Progenitor cell of endocrine pancreas (in vitro differentiated cells): Measurements from ENCODE around the gene RBMX2. TPM values are rescaled to one million over a fixed set of nuclear protein-coding genes. Genes with fewer than 3 reads are reported as not detected.

Experiments used
- DNase-seq: peaks from one replicate; pipeline ENCODE4 v3.0.0; 2021; ENCODE audit warnings: low spot score; ENCODE audit not compliant: unreplicated experiment
- H3K27ac Mint-ChIP-seq: 2 replicates; pipeline ENCODE4 v1.8.0; 2021; ENCODE audit warnings: mild to moderate bottlenecking, moderate library complexity, mixed read lengths
- H3K27me3 Mint-ChIP-seq: 2 replicates; pipeline ENCODE4 v1.8.0; 2021; ENCODE audit warnings: mixed read lengths
- H3K36me3 Mint-ChIP-seq: 2 replicates; pipeline ENCODE4 v1.8.0; 2022; ENCODE audit warnings: mixed read lengths; ENCODE audit not compliant: insufficient read depth
- H3K4me1 Mint-ChIP-seq: 2 replicates; pipeline ENCODE4 v1.8.0; 2021; ENCODE audit warnings: low read depth, mixed read lengths
- H3K4me3 Mint-ChIP-seq: 2 replicates; pipeline ENCODE4 v1.8.0; 2021; ENCODE audit warnings: low read depth, mild to moderate bottlenecking, moderate library complexity, mixed read lengths
- H3K9me3 Mint-ChIP-seq: 2 replicates; pipeline ENCODE4 v1.8.0; 2021; ENCODE audit warnings: low read depth, mixed read lengths
- total RNA-seq: library from RNA; stranded (reverse); gene quantifications from 2 replicates; pipeline ENCODE4 v1.2.1, GENCODE V29; 2021
- TF ChIP-seq, protein P1 (sequence below): fragments of 200-600 bp; sonication (generic); IDR thresholded peaks from one replicate; pipeline ENCODE4 v1.5.0; 2021; ENCODE audit warnings: antibody characterized with exemption, mild to moderate bottlenecking; ENCODE audit not compliant: unreplicated experiment

RBMX2 gene
- total RNA-seq, 1 donor from 2014 or later, result 29.7 TPM

- Mint-ChIP-seq H3K9me3 (peaks cover 17% of the 10 kb centered on the region), H3K27ac (no peak overlapping the region), H3K27me3 (no peaks in the 10 kb centered on the region), H3K4me3 (no peak overlapping the region), H3K36me3 (peaks cover 14% of the 10 kb centered on the region), H3K4me1 (peaks cover 2% of the 10 kb centered on the region)
- DNase-seq, result no peak
- TF ChIP-seq, protein P1, sequence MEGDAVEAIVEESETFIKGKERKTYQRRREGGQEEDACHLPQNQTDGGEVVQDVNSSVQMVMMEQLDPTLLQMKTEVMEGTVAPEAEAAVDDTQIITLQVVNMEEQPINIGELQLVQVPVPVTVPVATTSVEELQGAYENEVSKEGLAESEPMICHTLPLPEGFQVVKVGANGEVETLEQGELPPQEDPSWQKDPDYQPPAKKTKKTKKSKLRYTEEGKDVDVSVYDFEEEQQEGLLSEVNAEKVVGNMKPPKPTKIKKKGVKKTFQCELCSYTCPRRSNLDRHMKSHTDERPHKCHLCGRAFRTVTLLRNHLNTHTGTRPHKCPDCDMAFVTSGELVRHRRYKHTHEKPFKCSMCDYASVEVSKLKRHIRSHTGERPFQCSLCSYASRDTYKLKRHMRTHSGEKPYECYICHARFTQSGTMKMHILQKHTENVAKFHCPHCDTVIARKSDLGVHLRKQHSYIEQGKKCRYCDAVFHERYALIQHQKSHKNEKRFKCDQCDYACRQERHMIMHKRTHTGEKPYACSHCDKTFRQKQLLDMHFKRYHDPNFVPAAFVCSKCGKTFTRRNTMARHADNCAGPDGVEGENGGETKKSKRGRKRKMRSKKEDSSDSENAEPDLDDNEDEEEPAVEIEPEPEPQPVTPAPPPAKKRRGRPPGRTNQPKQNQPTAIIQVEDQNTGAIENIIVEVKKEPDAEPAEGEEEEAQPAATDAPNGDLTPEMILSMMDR, result no peak
Observed at GRCh38 chrX:130414800-130415199, 13.0 kb downstream of the RBMX2 start.

DNA sequence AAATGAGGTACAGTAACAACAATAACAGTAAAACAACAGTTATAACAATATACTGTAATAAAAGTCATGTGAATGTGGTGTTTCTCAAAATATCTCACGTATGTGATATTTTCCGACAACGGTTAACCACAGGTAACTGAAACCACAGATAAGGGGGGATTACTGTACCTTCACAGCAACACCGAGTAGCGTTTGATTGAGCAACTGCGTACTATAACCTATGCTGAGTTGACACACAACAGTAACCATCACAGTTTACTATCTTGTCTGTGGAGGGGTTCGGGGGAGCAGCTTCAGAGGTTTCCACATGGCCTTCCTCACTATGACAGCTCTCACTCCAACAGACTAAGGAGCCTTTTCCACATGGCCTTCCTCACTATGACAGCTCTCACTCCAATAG lies 13.4 kb downstream of the RBMX2 start:
- H3K9me3 Mint-ChIP-seq, result peaks cover 18% of the 10 kb centered on the region
- no peaks in the 10 kb centered on the region for H3K27me3 Mint-ChIP-seq
- H3K4me3 Mint-ChIP-seq, result no peak overlapping the region
- no peak overlapping the region for H3K27ac Mint-ChIP-seq
- peaks cover 3% of the 10 kb centered on the region for H3K4me1 Mint-ChIP-seq
- peaks cover 11% of the 10 kb centered on the region for H3K36me3 Mint-ChIP-seq
- no peak for DNase-seq
- TF ChIP-seq, protein P1, result no peak

DNA sequence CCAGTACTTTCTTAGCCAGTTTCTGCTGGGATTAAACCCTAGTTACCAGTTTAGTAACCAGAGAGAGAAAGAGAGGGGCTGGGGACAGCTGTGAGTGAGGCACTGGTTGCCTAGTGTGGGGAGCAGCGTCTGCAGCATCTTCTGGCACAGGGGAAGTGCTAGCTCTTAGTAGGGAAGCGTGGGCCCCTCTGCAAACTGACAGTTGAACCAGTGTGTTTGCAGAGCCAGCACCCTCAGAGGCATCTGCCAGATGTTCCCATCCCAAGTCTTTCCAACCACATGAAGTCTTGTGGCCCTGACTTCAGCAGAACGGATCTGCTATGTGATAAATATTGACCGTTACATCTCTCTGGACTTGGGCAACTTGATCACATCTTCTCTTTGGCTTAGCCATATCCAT lies 15.0 kb downstream of the RBMX2 start:
- TF ChIP-seq, protein P1, result no peak
- H3K27me3 Mint-ChIP-seq, result no peaks in the 10 kb centered on the region
- H3K9me3 Mint-ChIP-seq, result peaks cover 13% of the 10 kb centered on the region
- no peak overlapping the region for H3K27ac Mint-ChIP-seq
- H3K36me3 Mint-ChIP-seq, result peaks cover 8% of the 10 kb centered on the region
- H3K4me3 Mint-ChIP-seq, result no peak overlapping the region
- no peak for DNase-seq
- H3K4me1 Mint-ChIP-seq, result peaks cover 3% of the 10 kb centered on the region

DNA sequence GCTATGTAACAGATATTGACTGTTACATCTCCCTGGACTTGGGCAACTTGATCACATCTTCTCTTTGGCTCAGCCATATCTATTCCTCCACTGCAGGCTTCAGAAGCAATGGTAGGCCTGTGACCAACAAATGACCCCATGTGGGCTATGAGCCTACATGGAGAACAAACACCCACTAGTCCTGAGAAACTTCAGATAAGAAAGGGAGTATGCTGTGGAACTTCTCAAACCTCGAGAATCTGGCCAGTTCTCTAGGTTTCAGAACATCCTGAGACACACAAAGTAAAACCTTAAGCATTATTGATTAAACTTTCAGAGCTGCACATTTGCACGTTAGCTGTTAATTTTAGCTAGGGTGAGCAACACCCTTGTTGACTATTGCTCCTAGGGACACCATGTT lies 16.3 kb downstream of the RBMX2 start:
- Mint-ChIP-seq H3K27me3 (no peaks in the 10 kb centered on the region), H3K36me3 (peaks cover 3% of the 10 kb centered on the region), H3K27ac (no peak overlapping the region), H3K4me3 (no peak overlapping the region), H3K9me3 (peaks cover 10% of the 10 kb centered on the region), H3K4me1 (peaks cover 3% of the 10 kb centered on the region)
- no peak for DNase-seq
- TF ChIP-seq, protein P1, result no peak

DNA sequence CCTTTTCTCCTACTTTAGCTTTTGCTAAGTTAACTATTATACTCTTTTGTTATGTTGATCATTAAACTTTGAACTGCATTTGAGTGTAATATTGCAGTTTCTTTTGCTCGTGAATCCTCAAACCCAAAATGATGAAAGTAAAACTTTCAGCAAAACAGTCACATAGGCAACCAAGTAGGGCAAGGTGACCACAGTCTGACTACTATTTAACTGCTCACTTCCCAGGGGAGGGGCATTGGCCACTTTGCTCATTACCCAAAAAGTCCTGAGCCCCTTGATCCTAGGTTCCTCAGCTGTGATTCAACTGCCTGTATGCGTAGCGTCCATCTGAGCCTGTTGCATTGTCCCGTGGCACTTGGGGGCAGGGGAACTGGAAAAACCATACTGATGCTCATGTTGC lies 17.0 kb downstream of the RBMX2 start:
- Mint-ChIP-seq H3K27ac (no peak overlapping the region), H3K27me3 (no peaks in the 10 kb centered on the region), H3K36me3 (peaks cover 3% of the 10 kb centered on the region), H3K4me1 (peaks cover 3% of the 10 kb centered on the region), H3K9me3 (peaks cover 14% of the 10 kb centered on the region), H3K4me3 (no peak overlapping the region)
- TF ChIP-seq, protein P1, result no peak
- no peak for DNase-seq
